Hematopoietic multipotent progenitor cell treated with erythropoietin and hydrocortisone succinate and interleukin-3 and kit ligand, for 4 days (in vitro differentiated cells): ENCODE measurements around the gene CABCOCO1.
"Not testable (repeated sequence)": the region's sequence is repeated elsewhere in the genome, so short reads cannot be mapped to it uniquely, and the experiment has no call there.

Experiments
- DNase-seq: peaks from one replicate; pipeline ENCODE4 v3.0.0-alpha.2; 2015

The CABCOCO1 gene

GRCh38 chr10:61653699-61654098 lies 9.0 kb upstream of the CABCOCO1 start:
- DNase-seq = no peak

- no peak for DNase-seq
Measured at GRCh38 chr10:61655335-61655851, 7.3 kb upstream of the CABCOCO1 start.

- peak; percentile 11 for DNase-seq
Measured at GRCh38 chr10:61663466-61663865, 737 bp downstream of the CABCOCO1 start.

GRCh38 chr10:61664985-61665384 lies 2.3 kb downstream of the CABCOCO1 start:
- no peak for DNase-seq

DNA sequence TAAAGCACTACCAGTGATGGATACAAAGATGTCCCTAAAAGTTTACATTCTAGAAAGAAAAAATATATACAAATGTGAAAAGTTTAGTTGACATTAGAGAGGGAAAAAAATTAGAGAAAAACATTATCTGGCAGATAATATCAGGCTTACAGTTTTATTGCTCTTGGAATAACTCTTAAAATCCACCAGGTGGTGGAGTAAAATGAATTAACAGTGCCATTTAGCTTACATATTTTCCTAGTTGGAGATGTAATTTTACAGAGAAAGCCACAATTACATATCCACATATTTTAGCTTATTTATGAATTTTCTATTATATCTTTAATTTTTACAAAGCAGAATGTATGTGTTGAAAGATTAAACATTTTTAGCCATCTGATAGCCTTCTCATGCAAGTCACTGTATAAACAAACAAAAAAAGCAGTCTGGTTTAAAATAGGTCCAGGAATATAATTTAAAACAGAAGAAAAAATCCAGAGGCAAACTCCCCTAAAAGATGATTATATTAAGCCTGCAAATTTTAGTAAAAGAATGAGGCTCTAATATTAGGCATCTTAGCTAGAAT lies 6.5 kb downstream of the CABCOCO1 start:
- DNase-seq = no peak

DNA sequence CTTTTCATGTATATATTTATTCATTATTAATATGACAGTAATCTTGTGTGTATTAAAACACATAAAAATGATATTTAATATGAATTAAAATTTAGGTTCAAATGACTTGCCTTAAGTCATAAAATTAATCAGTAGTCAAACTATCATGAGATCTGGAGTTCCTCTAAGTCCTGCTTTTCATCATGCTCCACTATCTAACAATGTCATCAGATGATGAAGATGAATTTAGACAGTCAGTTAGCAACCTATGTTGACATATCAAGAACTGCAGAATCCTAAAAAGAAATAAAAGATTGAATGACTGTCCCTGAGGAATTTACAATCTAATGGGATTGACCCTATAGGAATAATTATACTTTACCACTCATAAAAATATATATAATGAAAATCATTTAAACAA lies 7.1 kb downstream of the CABCOCO1 start:
- DNase-seq = peak; percentile 13

- DNase-seq = no peak
Measured at GRCh38 chr10:61673360-61673759, 10.6 kb downstream of the CABCOCO1 start.

GRCh38 chr10:61682323-61682722 lies 19.6 kb downstream of the CABCOCO1 start:
- DNase-seq = no peak

DNA sequence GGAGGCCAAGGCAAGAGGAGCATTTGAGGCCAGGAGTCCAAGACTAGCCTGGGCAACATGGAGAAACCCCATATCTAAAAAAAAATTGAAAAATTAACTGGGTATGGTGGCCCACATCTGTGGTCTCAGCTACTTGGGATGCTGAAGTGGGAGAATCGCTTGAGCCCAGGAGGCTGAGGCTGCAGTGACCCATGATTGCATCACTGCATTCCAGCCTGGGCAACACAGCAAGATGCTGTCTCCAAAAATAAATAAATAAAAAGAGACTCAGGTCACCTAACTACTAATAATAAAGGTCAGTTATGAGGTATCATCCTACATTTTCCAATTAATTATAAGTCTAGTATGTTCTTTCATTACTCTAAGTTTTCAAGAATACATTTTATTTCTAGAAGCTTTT lies 20.6 kb downstream of the CABCOCO1 start:
- no peak for DNase-seq

- no peak for DNase-seq
Measured at GRCh38 chr10:61684894-61685507, 22.3 kb downstream of the CABCOCO1 start.

DNA sequence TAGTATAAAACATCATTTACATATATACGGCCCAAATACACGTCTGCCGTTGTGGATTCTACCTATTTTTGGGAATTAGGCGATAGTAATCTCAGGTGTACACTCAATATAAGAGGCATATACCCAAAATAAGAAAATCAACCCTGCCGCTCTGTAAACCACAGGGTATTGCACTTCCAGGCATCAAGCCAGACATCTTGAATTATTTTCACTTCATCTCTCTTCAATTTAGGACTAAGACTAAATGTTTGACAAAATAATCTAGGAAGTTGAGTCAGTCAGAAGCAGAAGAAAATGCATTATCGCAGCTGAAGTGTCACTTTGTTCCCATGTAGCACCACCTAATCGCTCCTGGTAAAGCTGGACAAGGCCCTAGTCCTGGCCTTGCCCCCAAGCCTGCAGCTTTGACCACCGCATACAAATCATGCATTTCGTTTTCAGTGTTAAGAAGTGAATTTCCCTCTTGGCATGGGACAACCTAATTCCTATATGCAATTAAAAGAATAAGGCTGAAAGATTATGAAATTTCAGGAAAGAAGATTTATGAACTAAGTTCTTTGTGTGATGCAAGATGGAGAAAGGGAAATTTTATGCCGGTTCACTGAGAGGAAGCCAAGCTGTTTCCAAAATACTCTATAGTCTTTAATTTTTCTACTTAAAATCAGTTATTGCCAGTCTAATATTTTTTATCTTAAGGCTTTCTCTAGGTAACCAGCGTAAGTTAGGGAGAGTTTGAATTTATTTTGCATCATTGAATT lies 26.0 kb downstream of the CABCOCO1 start:
- DNase-seq = no peak

DNA sequence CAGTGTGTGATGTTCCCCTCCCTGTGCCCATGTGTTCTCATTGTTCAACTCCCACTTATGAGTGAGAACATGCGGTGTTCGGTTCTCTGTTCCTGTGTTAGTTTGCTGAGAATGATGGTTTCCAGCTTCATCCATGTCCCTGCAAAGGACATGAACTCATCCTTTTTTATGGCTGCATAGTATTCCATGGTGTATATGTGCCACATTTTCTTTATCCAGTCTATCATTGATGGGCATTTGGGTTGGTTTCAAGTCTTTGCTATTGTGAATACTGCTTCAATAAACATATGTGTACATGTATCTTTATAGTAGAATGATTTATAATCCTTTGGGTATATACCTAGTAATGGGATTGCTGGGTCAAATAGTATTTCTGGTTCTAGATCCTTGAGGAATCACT lies 28.9 kb downstream of the CABCOCO1 start:
- DNase-seq = not testable (repeated sequence)

GRCh38 chr10:61692447-61693010 lies 29.8 kb downstream of the CABCOCO1 start:
- no peak for DNase-seq

GRCh38 chr10:61698968-61699655 lies 36.4 kb downstream of the CABCOCO1 start:
- DNase-seq = no peak

DNA sequence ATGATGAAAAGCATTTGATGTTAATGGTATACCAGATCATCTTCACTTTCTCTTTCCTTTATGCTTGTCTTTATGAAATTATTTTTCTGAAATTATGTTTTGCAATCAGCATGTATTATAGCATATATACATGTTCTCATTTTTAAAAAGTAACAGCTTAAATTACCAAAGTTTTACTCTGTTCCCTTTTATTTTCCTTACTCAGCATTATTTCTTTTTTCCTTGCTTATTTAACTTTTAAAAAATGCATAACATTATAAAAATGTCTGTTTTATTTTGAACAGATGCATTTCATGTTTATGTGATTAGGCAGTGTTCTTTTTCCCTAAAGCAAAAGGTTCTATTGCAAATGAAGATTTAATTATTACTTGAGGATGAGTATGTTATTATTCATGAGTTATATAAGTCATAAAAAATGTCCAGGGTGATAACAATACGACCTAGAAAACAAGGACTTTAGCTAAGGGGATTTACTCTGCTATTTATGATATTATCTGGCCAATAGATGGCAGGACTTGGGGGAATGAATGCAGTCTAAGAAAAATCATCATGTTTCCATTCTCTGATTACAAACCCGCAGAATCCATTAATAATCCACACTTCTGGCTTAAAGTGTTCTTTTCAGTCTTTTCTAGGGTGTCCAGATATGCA lies 38.5 kb downstream of the CABCOCO1 start:
- no peak for DNase-seq

- no peak for DNase-seq
Measured at GRCh38 chr10:61701706-61702105, 39.0 kb downstream of the CABCOCO1 start.

GRCh38 chr10:61702584-61702983 lies 39.9 kb downstream of the CABCOCO1 start:
- DNase-seq = no peak

- no peak for DNase-seq
Measured at GRCh38 chr10:61705022-61705613, 42.4 kb downstream of the CABCOCO1 start.

DNA sequence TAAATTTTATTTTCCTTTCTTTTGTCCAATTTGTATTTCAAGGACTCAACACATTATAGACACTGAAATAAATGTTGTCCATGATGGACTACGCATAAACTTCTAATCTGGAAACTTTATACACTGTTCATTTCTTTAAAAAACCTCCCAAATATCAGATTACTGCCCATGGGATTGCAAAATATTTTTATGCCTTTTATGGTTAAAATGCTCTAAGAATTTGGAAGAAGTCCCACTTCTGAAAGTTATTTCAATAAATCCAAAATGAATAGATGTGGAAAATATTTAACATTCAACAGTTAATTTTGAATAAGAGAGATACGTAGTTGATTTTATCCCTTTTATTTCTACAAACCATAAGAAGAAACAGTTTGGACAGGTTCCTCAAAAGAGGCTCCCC lies 46.1 kb downstream of the CABCOCO1 start:
- DNase-seq = no peak

GRCh38 chr10:61712105-61712504 lies 49.4 kb downstream of the CABCOCO1 start:
- DNase-seq = not testable (repeated sequence)

GRCh38 chr10:61719475-61719874 lies 56.7 kb downstream of the CABCOCO1 start:
- DNase-seq = not testable (repeated sequence)

GRCh38 chr10:61719906-61720305 lies 57.2 kb downstream of the CABCOCO1 start:
- no peak for DNase-seq
